ENCODE data around the gene WDR26.

DNA sequence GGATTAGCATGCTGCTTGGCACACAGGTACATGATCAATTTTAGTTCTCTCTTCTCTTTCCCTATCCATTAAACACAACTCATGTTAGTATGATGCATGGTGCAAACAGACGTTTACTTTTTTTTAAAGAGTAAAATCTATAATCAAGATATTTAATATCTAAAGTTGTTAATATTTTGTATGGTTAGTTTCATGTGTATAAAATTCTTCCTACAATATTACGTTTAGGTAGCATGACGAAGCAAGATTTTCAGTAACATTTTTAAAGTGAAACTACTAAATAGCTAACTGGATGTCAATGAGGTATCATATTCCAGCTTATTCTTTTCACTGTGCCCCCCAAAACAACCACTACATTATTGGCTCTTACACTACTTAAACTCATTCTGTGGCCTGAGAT, 41.3 kb downstream of the WDR26 start:
- TF ChIP-seq, protein P1, sequence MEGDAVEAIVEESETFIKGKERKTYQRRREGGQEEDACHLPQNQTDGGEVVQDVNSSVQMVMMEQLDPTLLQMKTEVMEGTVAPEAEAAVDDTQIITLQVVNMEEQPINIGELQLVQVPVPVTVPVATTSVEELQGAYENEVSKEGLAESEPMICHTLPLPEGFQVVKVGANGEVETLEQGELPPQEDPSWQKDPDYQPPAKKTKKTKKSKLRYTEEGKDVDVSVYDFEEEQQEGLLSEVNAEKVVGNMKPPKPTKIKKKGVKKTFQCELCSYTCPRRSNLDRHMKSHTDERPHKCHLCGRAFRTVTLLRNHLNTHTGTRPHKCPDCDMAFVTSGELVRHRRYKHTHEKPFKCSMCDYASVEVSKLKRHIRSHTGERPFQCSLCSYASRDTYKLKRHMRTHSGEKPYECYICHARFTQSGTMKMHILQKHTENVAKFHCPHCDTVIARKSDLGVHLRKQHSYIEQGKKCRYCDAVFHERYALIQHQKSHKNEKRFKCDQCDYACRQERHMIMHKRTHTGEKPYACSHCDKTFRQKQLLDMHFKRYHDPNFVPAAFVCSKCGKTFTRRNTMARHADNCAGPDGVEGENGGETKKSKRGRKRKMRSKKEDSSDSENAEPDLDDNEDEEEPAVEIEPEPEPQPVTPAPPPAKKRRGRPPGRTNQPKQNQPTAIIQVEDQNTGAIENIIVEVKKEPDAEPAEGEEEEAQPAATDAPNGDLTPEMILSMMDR (IDR thresholded peaks at IDR 0.05): no peak
- TF ChIP-seq EZH2 (IDR thresholded peaks at IDR 0.05) (no peak), EZH2phosphoT487 (IDR thresholded peaks at IDR 0.05) (no peak)

Measured in neural progenitor cell (in vitro differentiated cells).